ENCODE results near the gene ELP5.
A peak's percentile ranks its signal among the peaks of the same experiment; 100 is the strongest.

Gene ELP5

GRCh38 chr17:7207120-7208001 is 44.7 kb upstream of the ELP5 start:
- DNase-seq: peak; percentile 53
- no peak for TF ChIP-seq CTCF (IDR thresholded peaks at IDR 0.05; ENCODE audit: low read depth, low read length)
- H3K36me3 ChIP-seq: peaks cover 36% of the 10 kb centered on the region
- peak overlapping the region; percentile 59 for H3K4me3 ChIP-seq (ENCODE audit: low read depth, low read length)
- H3K27me3 ChIP-seq (ENCODE audit: insufficient read depth, low read depth, severe bottlenecking): no peaks in the 10 kb centered on the region
- H3K27ac ChIP-seq: peak overlapping the region; percentile 97
- H3K9me3 ChIP-seq (ENCODE audit: severe bottlenecking): no peaks in the 10 kb centered on the region

- peak; percentile 79 for DNase-seq
- no peak for TF ChIP-seq CTCF (IDR thresholded peaks at IDR 0.05; ENCODE audit: low read depth, low read length)
- Histone ChIP-seq H3K27me3 (ENCODE audit: insufficient read depth, low read depth, severe bottlenecking) (no peaks in the 10 kb centered on the region), H3K9me3 (ENCODE audit: severe bottlenecking) (no peaks in the 10 kb centered on the region), H3K27ac (peak overlapping the region; percentile 97), H3K36me3 (peaks cover 28% of the 10 kb centered on the region), H3K4me3 (ENCODE audit: low read depth, low read length) (peak overlapping the region; percentile 59)
Measured at GRCh38 chr17:7208027-7208571, 43.9 kb upstream of the ELP5 start.

- H3K4me3 ChIP-seq (ENCODE audit: low read depth, low read length): peak overlapping the region; percentile 59
- H3K36me3 ChIP-seq: peaks cover 20% of the 10 kb centered on the region
- no peaks in the 10 kb centered on the region for H3K27me3 ChIP-seq (ENCODE audit: insufficient read depth, low read depth, severe bottlenecking)
- H3K27ac ChIP-seq: peak overlapping the region; percentile 97
- no peak for TF ChIP-seq CTCF (IDR thresholded peaks at IDR 0.05; ENCODE audit: low read depth, low read length)
- DNase-seq: peak; percentile 93
- H3K9me3 ChIP-seq (ENCODE audit: severe bottlenecking): no peaks in the 10 kb centered on the region
Measured at GRCh38 chr17:7208754-7209460, 43.1 kb upstream of the ELP5 start.

GRCh38 chr17:7211491-7212273 is 40.3 kb upstream of the ELP5 start:
- H3K27ac ChIP-seq: peak overlapping the region; percentile 51
- no peak for TF ChIP-seq CTCF (IDR thresholded peaks at IDR 0.05; ENCODE audit: low read depth, low read length)
- no peak for DNase-seq
- no peaks in the 10 kb centered on the region for H3K27me3 ChIP-seq (ENCODE audit: insufficient read depth, low read depth, severe bottlenecking)
- H3K4me3 ChIP-seq (ENCODE audit: low read depth, low read length): no peak overlapping the region
- H3K9me3 ChIP-seq (ENCODE audit: severe bottlenecking): no peaks in the 10 kb centered on the region
- H3K36me3 ChIP-seq: peaks cover 9% of the 10 kb centered on the region

GRCh38 chr17:7213895-7214299 is 38.1 kb upstream of the ELP5 start:
- H3K27me3 ChIP-seq (ENCODE audit: insufficient read depth, low read depth, severe bottlenecking): no peaks in the 10 kb centered on the region
- no peaks in the 10 kb centered on the region for H3K9me3 ChIP-seq (ENCODE audit: severe bottlenecking)
- peak overlapping the region; percentile 24 for H3K4me3 ChIP-seq (ENCODE audit: low read depth, low read length)
- peak; percentile 70 for TF ChIP-seq CTCF (IDR thresholded peaks at IDR 0.05; ENCODE audit: low read depth, low read length)
- H3K27ac ChIP-seq: peak overlapping the region; percentile 77
- no peaks in the 10 kb centered on the region; the same call in 1 of the 2 replicates for H3K36me3 ChIP-seq
- peak; percentile 92 for DNase-seq

Measured in WERI-Rb-1 (cell line).